ENCODE results near the gene MSN.

Gene MSN

DNA sequence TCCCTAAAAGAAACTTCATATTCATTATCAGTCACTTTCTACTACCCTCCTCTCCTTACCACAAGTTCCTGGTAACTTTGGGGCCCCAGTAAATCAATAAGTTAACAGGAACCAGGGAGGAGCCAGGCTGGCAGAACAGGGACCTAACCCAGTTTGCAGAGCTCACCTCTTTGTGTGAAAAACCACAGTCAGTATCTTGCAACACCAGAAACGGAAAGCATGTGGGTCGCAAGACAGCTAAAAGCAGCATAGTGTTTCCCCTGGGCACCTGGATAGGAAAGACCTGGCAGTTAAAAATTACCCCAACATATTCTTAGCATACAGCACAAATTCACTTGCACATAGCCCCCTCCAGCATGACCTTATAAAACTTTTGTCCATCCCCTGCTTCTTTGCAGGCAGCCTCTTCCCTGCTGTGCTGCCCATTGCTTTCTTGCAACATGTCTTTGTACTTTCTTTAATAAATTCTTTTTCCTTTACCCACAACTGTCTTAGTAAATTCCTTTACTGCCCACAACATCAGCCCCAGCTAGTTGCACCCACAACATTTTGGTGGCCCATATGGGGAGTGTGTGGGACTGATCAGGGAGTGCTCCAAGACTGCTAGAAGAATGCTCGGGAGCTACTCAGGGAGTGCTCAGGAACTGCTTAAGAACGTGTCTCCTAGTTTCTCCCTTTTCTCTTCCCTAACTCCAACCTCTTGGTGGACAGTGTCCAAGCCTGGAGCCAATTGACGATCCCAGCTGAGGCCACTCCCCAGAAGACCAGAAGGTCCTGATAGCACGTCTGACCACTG lies 83.4 kb downstream of the MSN start:
- H3K79me2 ChIP-seq (ENCODE audit: insufficient read depth, low read depth) = no peaks in the 10 kb centered on the region
- no peaks in the 10 kb centered on the region for H4K20me1 ChIP-seq (ENCODE audit: insufficient read depth)
- no peak overlapping the region for H2AFZ ChIP-seq (ENCODE audit: low read depth)
- no peak overlapping the region for H3K4me3 ChIP-seq (IDR thresholded peaks at IDR 0.05; ENCODE audit: insufficient read depth, low read depth, low read length)
- peaks cover 53% of the 10 kb centered on the region for H3K4me1 ChIP-seq (ENCODE audit: low read depth, poor library complexity, severe bottlenecking)
- no peak overlapping the region for H3K9ac ChIP-seq
- H3K4me2 ChIP-seq = peak overlapping the region; percentile 86
- no peaks in the 10 kb centered on the region for H3K36me3 ChIP-seq (ENCODE audit: insufficient read depth)
- TF ChIP-seq CTCF (conservative IDR thresholded peaks at IDR 0.05; ENCODE audit: low read depth, low read length) = no peak
- H3K27me3 ChIP-seq (ENCODE audit: insufficient read depth, low read depth) = no peaks in the 10 kb centered on the region
- H3K27ac ChIP-seq = peak overlapping the region; percentile 73

- Histone ChIP-seq H3K4me3 (IDR thresholded peaks at IDR 0.05; ENCODE audit: insufficient read depth, low read depth, low read length) (no peak overlapping the region), H3K27ac (peak overlapping the region; percentile 73), H3K4me1 (ENCODE audit: low read depth, poor library complexity, severe bottlenecking) (peaks cover 53% of the 10 kb centered on the region), H3K36me3 (ENCODE audit: insufficient read depth) (no peaks in the 10 kb centered on the region), H2AFZ (ENCODE audit: low read depth) (no peak overlapping the region), H3K27me3 (ENCODE audit: insufficient read depth, low read depth) (no peaks in the 10 kb centered on the region), H4K20me1 (ENCODE audit: insufficient read depth) (no peaks in the 10 kb centered on the region), H3K79me2 (ENCODE audit: insufficient read depth, low read depth) (no peaks in the 10 kb centered on the region), H3K9ac (no peak overlapping the region), H3K4me2 (peak overlapping the region; percentile 86)
- TF ChIP-seq CTCF (conservative IDR thresholded peaks at IDR 0.05; ENCODE audit: low read depth, low read length) = no peak
These were observed 84.1 kb downstream of the MSN start for GRCh38 chrX:65751519-65751918.

GRCh38 chrX:65752294-65752693 lies 84.8 kb downstream of the MSN start:
- no peak for TF ChIP-seq CTCF (conservative IDR thresholded peaks at IDR 0.05; ENCODE audit: low read depth, low read length)
- Histone ChIP-seq H3K4me3 (IDR thresholded peaks at IDR 0.05; ENCODE audit: insufficient read depth, low read depth, low read length) (no peak overlapping the region), H3K9ac (no peak overlapping the region), H3K79me2 (ENCODE audit: insufficient read depth, low read depth) (no peaks in the 10 kb centered on the region), H3K4me2 (peak overlapping the region; percentile 86; the same call in 1 of the 2 replicates), H3K27me3 (ENCODE audit: insufficient read depth, low read depth) (no peaks in the 10 kb centered on the region), H3K27ac (no peak overlapping the region; the same call in 1 of the 2 replicates), H3K36me3 (ENCODE audit: insufficient read depth) (no peaks in the 10 kb centered on the region), H4K20me1 (ENCODE audit: insufficient read depth) (no peaks in the 10 kb centered on the region), H2AFZ (ENCODE audit: low read depth) (no peak overlapping the region), H3K4me1 (ENCODE audit: low read depth, poor library complexity, severe bottlenecking) (peaks cover 53% of the 10 kb centered on the region)

DNA sequence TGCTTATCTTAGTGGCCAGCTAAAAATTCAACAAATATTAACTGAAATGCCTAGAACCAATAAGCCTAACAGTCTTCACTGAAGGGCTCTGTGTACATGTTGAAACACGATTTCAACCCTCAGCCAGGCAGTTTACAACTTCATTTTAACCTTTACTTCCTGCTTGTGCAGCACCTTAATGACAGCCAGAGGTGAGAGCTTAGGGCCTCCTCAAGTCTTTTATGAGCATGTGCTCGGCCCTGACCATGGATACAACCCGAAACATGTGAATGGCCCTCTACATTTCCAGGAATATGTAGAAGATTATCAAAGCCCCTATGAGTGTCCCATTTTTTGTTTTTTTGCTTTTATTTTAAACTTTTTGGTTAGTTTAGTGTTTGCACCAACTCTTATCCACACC lies 88.3 kb downstream of the MSN start:
- no peaks in the 10 kb centered on the region for H3K27me3 ChIP-seq (ENCODE audit: insufficient read depth, low read depth)

More for the DNA sequence above, 88.3 kb downstream of the MSN start:
- Histone ChIP-seq H4K20me1 (ENCODE audit: insufficient read depth) (no peaks in the 10 kb centered on the region), H3K9ac (no peak overlapping the region), H3K4me3 (IDR thresholded peaks at IDR 0.05; ENCODE audit: insufficient read depth, low read depth, low read length) (no peak overlapping the region), H3K36me3 (ENCODE audit: insufficient read depth) (no peaks in the 10 kb centered on the region), H3K27ac (no peak overlapping the region), H3K79me2 (ENCODE audit: insufficient read depth, low read depth) (no peaks in the 10 kb centered on the region), H3K4me1 (ENCODE audit: low read depth, poor library complexity, severe bottlenecking) (peaks cover 37% of the 10 kb centered on the region), H2AFZ (ENCODE audit: low read depth) (no peak overlapping the region), H3K4me2 (no peak overlapping the region)
- TF ChIP-seq CTCF (conservative IDR thresholded peaks at IDR 0.05; ENCODE audit: low read depth, low read length) = no peak

Measured in KMS-11 (cell line).